ENCODE measurements around the gene SPG7.

DNA sequence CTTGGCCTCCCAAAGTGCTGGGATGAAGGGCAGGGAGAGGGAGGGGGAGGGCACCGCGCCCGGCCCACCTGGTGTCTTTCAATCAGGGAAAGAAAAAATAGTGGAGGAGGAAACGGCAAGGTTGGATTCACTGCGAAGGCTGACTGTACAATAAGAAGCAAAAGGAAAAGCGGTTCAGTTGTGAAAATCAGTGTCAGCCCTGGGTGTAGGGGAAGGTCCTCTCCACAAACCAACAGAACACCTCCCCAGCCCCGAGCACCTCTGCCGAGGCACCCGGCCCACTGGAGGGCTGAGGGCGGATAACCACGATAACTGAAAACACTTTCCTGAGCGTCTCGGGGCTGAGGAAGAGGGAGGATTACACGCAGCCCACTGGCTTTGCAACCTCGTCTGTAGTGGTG is 1.4 kb upstream of the SPG7 start:
- TF ChIP-seq, protein P1, sequence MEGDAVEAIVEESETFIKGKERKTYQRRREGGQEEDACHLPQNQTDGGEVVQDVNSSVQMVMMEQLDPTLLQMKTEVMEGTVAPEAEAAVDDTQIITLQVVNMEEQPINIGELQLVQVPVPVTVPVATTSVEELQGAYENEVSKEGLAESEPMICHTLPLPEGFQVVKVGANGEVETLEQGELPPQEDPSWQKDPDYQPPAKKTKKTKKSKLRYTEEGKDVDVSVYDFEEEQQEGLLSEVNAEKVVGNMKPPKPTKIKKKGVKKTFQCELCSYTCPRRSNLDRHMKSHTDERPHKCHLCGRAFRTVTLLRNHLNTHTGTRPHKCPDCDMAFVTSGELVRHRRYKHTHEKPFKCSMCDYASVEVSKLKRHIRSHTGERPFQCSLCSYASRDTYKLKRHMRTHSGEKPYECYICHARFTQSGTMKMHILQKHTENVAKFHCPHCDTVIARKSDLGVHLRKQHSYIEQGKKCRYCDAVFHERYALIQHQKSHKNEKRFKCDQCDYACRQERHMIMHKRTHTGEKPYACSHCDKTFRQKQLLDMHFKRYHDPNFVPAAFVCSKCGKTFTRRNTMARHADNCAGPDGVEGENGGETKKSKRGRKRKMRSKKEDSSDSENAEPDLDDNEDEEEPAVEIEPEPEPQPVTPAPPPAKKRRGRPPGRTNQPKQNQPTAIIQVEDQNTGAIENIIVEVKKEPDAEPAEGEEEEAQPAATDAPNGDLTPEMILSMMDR (IDR thresholded peaks at IDR 0.05; ENCODE audit: low read length) = no peak
- no peak for TF ChIP-seq EZH2 (IDR thresholded peaks at IDR 0.05; ENCODE audit: borderline replicate concordance, low read length)
